HEK293 (cell line): ENCODE results near the gene NEGR1.

ENCODE experiments used
- CTCF ChIA-PET: fragments of 350-600 bp; formaldehyde crosslinking; extraction: SDS; loops from one replicate; lab custom pipeline; 2021; ENCODE audit warnings: antibody characterized with exemption; lab: Yijun Ruan, JAX
- POLR2A ChIA-PET: fragments of 300-600 bp; formaldehyde crosslinking; extraction: SDS; loops from one replicate; lab custom pipeline; 2020; ENCODE audit warnings: antibody characterized with exemption, inconsistent platforms; lab: Yijun Ruan, JAX
- H3K27ac ChIP-seq: fragments of 200-500 bp; sonication (Bioruptor generic); 2 replicates; pipeline ENCODE4 v1.5.1; 2014; ENCODE audit warnings: low read depth, low read length, control low read depth, inconsistent platforms; ENCODE audit errors: extremely low read depth
- H3K36me3 ChIP-seq, 2 experiments: fragments of 200-500 bp in 1 of 2; sonication (Bioruptor generic) in 1 of 2; 1 replicate in 1 of 2; 2 replicates in 1 of 2; pipeline ENCODE4 v1.5.1; 2014 to 2017; ENCODE audit warnings: inconsistent platforms in 2 of 2, low read length in 2 of 2; ENCODE audit not compliant: control insufficient read depth in 2 of 2, insufficient read depth in 1 of 2
- H3K4me1 ChIP-seq: fragments of 200-500 bp; sonication (Bioruptor generic); 2 replicates; pipeline ENCODE4 v1.5.1; 2014; ENCODE audit warnings: mild to moderate bottlenecking, low read length, inconsistent platforms; ENCODE audit not compliant: control insufficient read depth, insufficient read depth
- H3K4me3 ChIP-seq: 2 replicates; pipeline ENCODE4 v1.5.1; 2011; ENCODE audit warnings: low read depth, mild to moderate bottlenecking, control low read depth, low read length, moderate library complexity
- H3K9me3 ChIP-seq: fragments of 200-500 bp; sonication (Bioruptor generic); 2 replicates; pipeline ENCODE4 v1.5.1; 2014; ENCODE audit warnings: low read depth, low read length, inconsistent platforms; ENCODE audit not compliant: control insufficient read depth, insufficient read depth
- IKZF3 ChIP-seq: fragments of 450-650 bp; IDR thresholded peaks from 2 replicates; pipeline ENCODE4 v1.5.0; 2018; ENCODE audit warnings: missing biosample characterization, mild to moderate bottlenecking, missing genetic modification characterization, moderate library complexity
- KLF7 ChIP-seq: fragments of 450-650 bp; formaldehyde crosslinking; IDR thresholded peaks from 2 replicates; pipeline ENCODE4 v1.5.1; 2016; ENCODE audit warnings: missing biosample characterization, missing genetic modification characterization, borderline replicate concordance
- SP3 ChIP-seq: fragments of 450-650 bp; formaldehyde crosslinking; IDR thresholded peaks from 2 replicates; pipeline ENCODE4 v1.5.1; 2016; ENCODE audit warnings: missing biosample characterization, missing genetic modification characterization
- TCF7L2 ChIP-seq: IDR thresholded peaks from 2 replicates; pipeline ENCODE4 v1.6.1; 2011; ENCODE audit warnings: low read depth, mild to moderate bottlenecking, inconsistent platforms, low read length, moderate library complexity, borderline replicate concordance
- YY2 ChIP-seq: fragments of 450-650 bp; formaldehyde crosslinking; IDR thresholded peaks from 2 replicates; pipeline ENCODE4 v1.5.1; 2016; ENCODE audit warnings: missing biosample characterization, missing genetic modification characterization
- ZBTB21 ChIP-seq: fragments of 450-650 bp; formaldehyde crosslinking; IDR thresholded peaks from 2 replicates; pipeline ENCODE4 v1.5.1; 2017; ENCODE audit warnings: missing biosample characterization, missing genetic modification characterization
- ZNF157 ChIP-seq: fragments of 450-650 bp; formaldehyde crosslinking; IDR thresholded peaks from 2 replicates; pipeline ENCODE4 v1.5.1; 2016; ENCODE audit warnings: missing biosample characterization, missing genetic modification characterization
- ZNF184 ChIP-seq: fragments of 450-650 bp; IDR thresholded peaks from 2 replicates; pipeline ENCODE4 v1.5.1; 2018; ENCODE audit warnings: missing biosample characterization, mild to moderate bottlenecking, missing genetic modification characterization
- ZNF211 ChIP-seq: fragments of 450-650 bp; formaldehyde crosslinking; IDR thresholded peaks from 2 replicates; pipeline ENCODE4 v1.5.1; 2016; ENCODE audit warnings: low read depth, missing biosample characterization, missing genetic modification characterization
- ZNF248 ChIP-seq: fragments of 450-650 bp; formaldehyde crosslinking; IDR thresholded peaks from 2 replicates; pipeline ENCODE4 v1.5.1; 2017; ENCODE audit warnings: missing biosample characterization, missing genetic modification characterization
- ZNF354C ChIP-seq: fragments of 450-650 bp; formaldehyde crosslinking; IDR thresholded peaks from 2 replicates; pipeline ENCODE4 v1.5.1; 2016; ENCODE audit warnings: missing biosample characterization, missing genetic modification characterization, low read depth, borderline replicate concordance
- ZNF394 ChIP-seq: fragments of 450-650 bp; formaldehyde crosslinking; IDR thresholded peaks from 2 replicates; pipeline ENCODE4 v1.5.1; 2016; ENCODE audit warnings: missing biosample characterization, missing genetic modification characterization, mild to moderate bottlenecking, moderate library complexity, borderline replicate concordance
- ZNF433 ChIP-seq: fragments of 450-650 bp; formaldehyde crosslinking; IDR thresholded peaks from 2 replicates; pipeline ENCODE4 v1.5.1; 2016; ENCODE audit warnings: missing biosample characterization, missing genetic modification characterization, low read depth
- ZNF521 ChIP-seq: fragments of 450-650 bp; formaldehyde crosslinking; IDR thresholded peaks from 2 replicates; pipeline ENCODE4 v1.5.1; 2017; ENCODE audit warnings: missing biosample characterization, mild to moderate bottlenecking, missing genetic modification characterization
- ZNF544 ChIP-seq: fragments of 450-650 bp; formaldehyde crosslinking; IDR thresholded peaks from 2 replicates; pipeline ENCODE4 v1.5.0; 2017; ENCODE audit warnings: missing biosample characterization, missing genetic modification characterization
- ZNF549 ChIP-seq: fragments of 450-650 bp; IDR thresholded peaks from 2 replicates; pipeline ENCODE4 v1.5.1; 2018; ENCODE audit warnings: missing biosample characterization, missing genetic modification characterization, mild to moderate bottlenecking, inconsistent platforms, moderate library complexity
- TF ChIP-seq, protein P1 (sequence below): fragments of 450-650 bp; formaldehyde crosslinking; IDR thresholded peaks from 2 replicates; pipeline ENCODE4 v1.5.1; 2016; ENCODE audit warnings: missing biosample characterization, missing genetic modification characterization
- TF ChIP-seq, protein P2 (sequence below): fragments of 450-650 bp; formaldehyde crosslinking; IDR thresholded peaks from 2 replicates; pipeline ENCODE4 v1.5.1; 2017; ENCODE audit warnings: missing biosample characterization, mild to moderate bottlenecking, missing genetic modification characterization, moderate library complexity
- TF ChIP-seq, protein P3 (sequence below): fragments of 450-650 bp; formaldehyde crosslinking; IDR thresholded peaks from 2 replicates; pipeline ENCODE4 v1.5.1; 2016; ENCODE audit warnings: missing biosample characterization, missing genetic modification characterization
- TF ChIP-seq, protein P4 (sequence below): fragments of 450-650 bp; formaldehyde crosslinking; IDR thresholded peaks from 2 replicates; pipeline ENCODE4 v1.5.1; 2017; ENCODE audit warnings: missing biosample characterization, missing genetic modification characterization
- TF ChIP-seq, protein P5 (sequence below): fragments of 450-650 bp; formaldehyde crosslinking; IDR thresholded peaks from 2 replicates; pipeline ENCODE4 v1.5.1; 2017; ENCODE audit warnings: missing biosample characterization, missing genetic modification characterization
- TF ChIP-seq, protein P6 (sequence below): fragments of 450-650 bp; formaldehyde crosslinking; IDR thresholded peaks from 2 replicates; pipeline ENCODE4 v1.5.1; 2016; ENCODE audit warnings: missing biosample characterization, missing genetic modification characterization
- TF ChIP-seq, protein P7 (sequence below): fragments of 450-650 bp; formaldehyde crosslinking; IDR thresholded peaks from 2 replicates; pipeline ENCODE4 v1.5.1; 2016; ENCODE audit warnings: missing biosample characterization, missing genetic modification characterization

NEGR1 gene

DNA sequence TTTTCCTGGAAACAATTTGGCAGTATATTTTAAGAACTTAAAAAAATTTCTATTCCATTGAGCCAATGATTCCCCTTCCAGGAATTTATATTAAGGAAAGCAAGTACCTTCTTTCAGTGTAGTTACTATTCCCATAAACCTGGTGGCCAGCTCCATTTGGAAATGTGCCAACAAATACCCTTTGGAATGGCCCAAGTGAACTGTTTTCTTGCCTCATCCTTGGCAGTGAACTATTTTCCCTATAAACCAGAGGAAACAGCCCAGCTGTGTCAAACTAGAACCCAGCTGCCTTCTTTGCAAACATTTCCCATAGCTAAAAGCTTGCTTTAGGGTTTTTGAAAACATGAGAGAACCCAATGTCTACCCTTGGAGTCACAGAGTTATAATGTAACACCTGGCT lies 496.9 kb downstream of the NEGR1 start:
- CTCF ChIA-PET, result no interaction called here
- no peaks in the 10 kb centered on the region for H3K4me1 ChIP-seq
- TF ChIP-seq, protein P1, sequence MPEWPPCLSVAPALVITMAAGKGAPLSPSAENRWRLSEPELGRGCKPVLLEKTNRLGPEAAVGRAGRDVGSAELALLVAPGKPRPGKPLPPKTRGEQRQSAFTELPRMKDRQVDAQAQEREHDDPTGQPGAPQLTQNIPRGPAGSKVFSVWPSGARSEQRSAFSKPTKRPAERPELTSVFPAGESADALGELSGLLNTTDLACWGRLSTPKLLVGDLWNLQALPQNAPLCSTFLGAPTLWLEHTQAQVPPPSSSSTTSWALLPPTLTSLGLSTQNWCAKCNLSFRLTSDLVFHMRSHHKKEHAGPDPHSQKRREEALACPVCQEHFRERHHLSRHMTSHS (tag by site-specific recombination), result no peak
- TF ChIP-seq KLF7 (tag by site-specific recombination) (no peak), YY2 (tag by site-specific recombination) (no peak), ZNF157 (no peak), ZBTB21 (tag by site-specific recombination) (no peak), SP3 (tag by site-specific recombination) (no peak)
- TF ChIP-seq, protein P2, sequence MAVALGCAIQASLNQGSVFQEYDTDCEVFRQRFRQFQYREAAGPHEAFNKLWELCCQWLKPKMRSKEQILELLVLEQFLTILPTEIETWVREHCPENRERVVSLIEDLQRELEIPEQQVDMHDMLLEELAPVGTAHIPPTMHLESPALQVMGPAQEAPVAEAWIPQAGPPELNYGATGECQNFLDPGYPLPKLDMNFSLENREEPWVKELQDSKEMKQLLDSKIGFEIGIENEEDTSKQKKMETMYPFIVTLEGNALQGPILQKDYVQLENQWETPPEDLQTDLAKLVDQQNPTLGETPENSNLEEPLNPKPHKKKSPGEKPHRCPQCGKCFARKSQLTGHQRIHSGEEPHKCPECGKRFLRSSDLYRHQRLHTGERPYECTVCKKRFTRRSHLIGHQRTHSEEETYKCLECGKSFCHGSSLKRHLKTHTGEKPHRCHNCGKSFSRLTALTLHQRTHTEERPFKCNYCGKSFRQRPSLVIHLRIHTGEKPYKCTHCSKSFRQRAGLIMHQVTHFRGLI (tag by site-specific recombination), result no peak

DNA sequence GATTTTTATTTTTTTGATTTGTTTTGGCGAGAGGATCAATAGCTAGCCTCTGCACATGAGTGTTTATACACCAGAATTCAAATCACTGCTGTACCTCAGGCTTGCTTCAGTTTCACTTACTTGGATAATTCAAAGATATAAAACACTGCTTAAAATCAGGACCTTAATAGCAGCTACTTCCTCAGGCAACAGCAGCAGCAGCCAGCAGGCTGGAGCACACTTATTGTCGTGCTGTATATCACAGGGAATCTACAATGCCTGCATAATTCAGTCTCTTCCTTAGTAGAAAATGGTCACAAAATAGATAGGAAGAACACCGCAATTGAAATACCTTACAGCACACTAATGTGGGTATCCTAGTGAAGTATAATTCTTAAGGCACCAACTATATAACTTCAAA lies 497.3 kb downstream of the NEGR1 start:
- CTCF ChIA-PET, result no interaction called here

More for the DNA sequence above, 496.9 kb downstream of the NEGR1 start:
- Histone ChIP-seq H3K4me3 (no peak overlapping the region), H3K27ac (no peak overlapping the region), H3K36me3 (no peaks in the 10 kb centered on the region), H3K9me3 (no peaks in the 10 kb centered on the region)
- POLR2A ChIA-PET, result no interaction called here

DNA sequence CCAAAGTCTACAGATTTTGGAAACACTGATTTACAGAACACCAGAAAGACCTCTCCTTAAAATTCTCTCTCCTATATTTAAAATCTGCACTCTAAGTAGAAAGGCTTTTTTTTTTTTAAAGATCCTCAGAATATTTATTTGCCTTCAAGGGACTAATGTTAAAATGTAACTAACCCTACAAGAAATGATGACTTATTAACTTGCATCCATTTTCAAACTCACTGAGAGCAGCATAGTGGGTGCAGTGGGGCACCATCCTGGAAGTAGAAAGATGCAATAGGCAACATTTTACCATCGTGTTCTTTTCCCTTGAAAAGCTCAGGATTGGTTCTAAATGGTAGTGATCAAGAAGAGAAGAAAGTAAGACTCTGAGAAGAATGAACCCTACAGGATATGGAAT lies 498.1 kb downstream of the NEGR1 start:
- POLR2A ChIA-PET, result no interaction called here
- H3K9me3 ChIP-seq, result no peaks in the 10 kb centered on the region
- no peaks in the 10 kb centered on the region for H3K36me3 ChIP-seq
- CTCF ChIA-PET, result no interaction called here
- no peak overlapping the region for H3K4me3 ChIP-seq
- no peaks in the 10 kb centered on the region for H3K4me1 ChIP-seq
- H3K27ac ChIP-seq, result no peak overlapping the region
- TF ChIP-seq ZNF354C (tag by site-specific recombination), result no peak
- TF ChIP-seq, protein P3, sequence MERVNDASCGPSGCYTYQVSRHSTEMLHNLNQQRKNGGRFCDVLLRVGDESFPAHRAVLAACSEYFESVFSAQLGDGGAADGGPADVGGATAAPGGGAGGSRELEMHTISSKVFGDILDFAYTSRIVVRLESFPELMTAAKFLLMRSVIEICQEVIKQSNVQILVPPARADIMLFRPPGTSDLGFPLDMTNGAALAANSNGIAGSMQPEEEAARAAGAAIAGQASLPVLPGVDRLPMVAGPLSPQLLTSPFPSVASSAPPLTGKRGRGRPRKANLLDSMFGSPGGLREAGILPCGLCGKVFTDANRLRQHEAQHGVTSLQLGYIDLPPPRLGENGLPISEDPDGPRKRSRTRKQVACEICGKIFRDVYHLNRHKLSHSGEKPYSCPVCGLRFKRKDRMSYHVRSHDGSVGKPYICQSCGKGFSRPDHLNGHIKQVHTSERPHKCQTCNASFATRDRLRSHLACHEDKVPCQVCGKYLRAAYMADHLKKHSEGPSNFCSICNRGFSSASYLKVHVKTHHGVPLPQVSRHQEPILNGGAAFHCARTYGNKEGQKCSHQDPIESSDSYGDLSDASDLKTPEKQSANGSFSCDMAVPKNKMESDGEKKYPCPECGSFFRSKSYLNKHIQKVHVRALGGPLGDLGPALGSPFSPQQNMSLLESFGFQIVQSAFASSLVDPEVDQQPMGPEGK (tag by site-specific recombination), result no peak
- no peak for TF ChIP-seq ZNF248 (tag by site-specific recombination)
- no peak for TF ChIP-seq TCF7L2
- TF ChIP-seq, protein P4, sequence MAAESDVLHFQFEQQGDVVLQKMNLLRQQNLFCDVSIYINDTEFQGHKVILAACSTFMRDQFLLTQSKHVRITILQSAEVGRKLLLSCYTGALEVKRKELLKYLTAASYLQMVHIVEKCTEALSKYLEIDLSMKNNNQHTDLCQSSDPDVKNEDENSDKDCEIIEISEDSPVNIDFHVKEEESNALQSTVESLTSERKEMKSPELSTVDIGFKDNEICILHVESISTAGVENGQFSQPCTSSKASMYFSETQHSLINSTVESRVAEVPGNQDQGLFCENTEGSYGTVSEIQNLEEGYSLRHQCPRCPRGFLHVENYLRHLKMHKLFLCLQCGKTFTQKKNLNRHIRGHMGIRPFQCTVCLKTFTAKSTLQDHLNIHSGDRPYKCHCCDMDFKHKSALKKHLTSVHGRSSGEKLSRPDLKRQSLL, result no peak
- TF ChIP-seq, protein P5, sequence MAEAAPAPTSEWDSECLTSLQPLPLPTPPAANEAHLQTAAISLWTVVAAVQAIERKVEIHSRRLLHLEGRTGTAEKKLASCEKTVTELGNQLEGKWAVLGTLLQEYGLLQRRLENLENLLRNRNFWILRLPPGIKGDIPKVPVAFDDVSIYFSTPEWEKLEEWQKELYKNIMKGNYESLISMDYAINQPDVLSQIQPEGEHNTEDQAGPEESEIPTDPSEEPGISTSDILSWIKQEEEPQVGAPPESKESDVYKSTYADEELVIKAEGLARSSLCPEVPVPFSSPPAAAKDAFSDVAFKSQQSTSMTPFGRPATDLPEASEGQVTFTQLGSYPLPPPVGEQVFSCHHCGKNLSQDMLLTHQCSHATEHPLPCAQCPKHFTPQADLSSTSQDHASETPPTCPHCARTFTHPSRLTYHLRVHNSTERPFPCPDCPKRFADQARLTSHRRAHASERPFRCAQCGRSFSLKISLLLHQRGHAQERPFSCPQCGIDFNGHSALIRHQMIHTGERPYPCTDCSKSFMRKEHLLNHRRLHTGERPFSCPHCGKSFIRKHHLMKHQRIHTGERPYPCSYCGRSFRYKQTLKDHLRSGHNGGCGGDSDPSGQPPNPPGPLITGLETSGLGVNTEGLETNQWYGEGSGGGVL (tag by site-specific recombination), result no peak
- TF ChIP-seq IKZF3, result no peak
- TF ChIP-seq, protein P6, sequence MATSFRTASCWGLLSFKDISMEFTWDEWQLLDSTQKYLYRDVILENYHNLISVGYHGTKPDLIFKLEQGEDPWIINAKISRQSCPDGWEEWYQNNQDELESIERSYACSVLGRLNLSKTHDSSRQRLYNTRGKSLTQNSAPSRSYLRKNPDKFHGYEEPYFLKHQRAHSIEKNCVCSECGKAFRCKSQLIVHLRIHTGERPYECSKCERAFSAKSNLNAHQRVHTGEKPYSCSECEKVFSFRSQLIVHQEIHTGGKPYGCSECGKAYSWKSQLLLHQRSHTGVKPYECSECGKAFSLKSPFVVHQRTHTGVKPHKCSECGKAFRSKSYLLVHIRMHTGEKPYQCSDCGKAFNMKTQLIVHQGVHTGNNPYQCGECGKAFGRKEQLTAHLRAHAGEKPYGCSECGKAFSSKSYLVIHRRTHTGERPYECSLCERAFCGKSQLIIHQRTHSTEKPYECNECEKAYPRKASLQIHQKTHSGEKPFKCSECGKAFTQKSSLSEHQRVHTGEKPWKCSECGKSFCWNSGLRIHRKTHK (tag by site-specific recombination), result no peak

More for the DNA sequence above, 497.3 kb downstream of the NEGR1 start:
- H3K36me3 ChIP-seq, result no peaks in the 10 kb centered on the region
- TF ChIP-seq ZNF394 (tag by site-specific recombination), result no peak
- TF ChIP-seq ZNF211, result no peak
- TF ChIP-seq, protein P7, sequence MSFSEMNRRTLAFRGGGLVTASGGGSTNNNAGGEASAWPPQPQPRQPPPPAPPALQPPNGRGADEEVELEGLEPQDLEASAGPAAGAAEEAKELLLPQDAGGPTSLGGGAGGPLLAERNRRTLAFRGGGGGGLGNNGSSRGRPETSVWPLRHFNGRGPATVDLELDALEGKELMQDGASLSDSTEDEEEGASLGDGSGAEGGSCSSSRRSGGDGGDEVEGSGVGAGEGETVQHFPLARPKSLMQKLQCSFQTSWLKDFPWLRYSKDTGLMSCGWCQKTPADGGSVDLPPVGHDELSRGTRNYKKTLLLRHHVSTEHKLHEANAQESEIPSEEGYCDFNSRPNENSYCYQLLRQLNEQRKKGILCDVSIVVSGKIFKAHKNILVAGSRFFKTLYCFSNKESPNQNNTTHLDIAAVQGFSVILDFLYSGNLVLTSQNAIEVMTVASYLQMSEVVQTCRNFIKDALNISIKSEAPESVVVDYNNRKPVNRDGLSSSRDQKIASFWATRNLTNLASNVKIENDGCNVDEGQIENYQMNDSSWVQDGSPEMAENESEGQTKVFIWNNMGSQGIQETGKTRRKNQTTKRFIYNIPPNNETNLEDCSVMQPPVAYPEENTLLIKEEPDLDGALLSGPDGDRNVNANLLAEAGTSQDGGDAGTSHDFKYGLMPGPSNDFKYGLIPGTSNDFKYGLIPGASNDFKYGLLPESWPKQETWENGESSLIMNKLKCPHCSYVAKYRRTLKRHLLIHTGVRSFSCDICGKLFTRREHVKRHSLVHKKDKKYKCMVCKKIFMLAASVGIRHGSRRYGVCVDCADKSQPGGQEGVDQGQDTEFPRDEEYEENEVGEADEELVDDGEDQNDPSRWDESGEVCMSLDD (tag by site-specific recombination), result no peak
- TF ChIP-seq ZNF184 (tag by site-specific recombination), result no peak
- TF ChIP-seq ZBTB21 (tag by site-specific recombination), result no peak
- no peak for TF ChIP-seq ZNF521 (tag by site-specific recombination)
- no peak for TF ChIP-seq ZNF544
- TF ChIP-seq ZNF433, result no peak
- no peak for TF ChIP-seq ZNF549 (tag by site-specific recombination)
- no peak overlapping the region for H3K27ac ChIP-seq
- H3K4me1 ChIP-seq, result no peaks in the 10 kb centered on the region
- no peaks in the 10 kb centered on the region for H3K9me3 ChIP-seq
- H3K4me3 ChIP-seq, result no peak overlapping the region
- POLR2A ChIA-PET, result no interaction called here
